Activated CD4-positive, alpha-beta T cell treated with anti-CD3 and anti-CD28 coated beads, Interleukin-2, amount 10 ng/mL, durations not matched to agents 7 days and 5 days (primary cell): ENCODE data around the gene CGB1. TPM values are rescaled to one million over a fixed set of nuclear protein-coding genes. Genes with fewer than 3 reads are reported as not detected.
A peak's percentile ranks its signal among the peaks of the same experiment; 100 is the strongest.
"Not testable (repeated sequence)": the region's sequence is repeated elsewhere in the genome, so short reads cannot be mapped to it uniquely, and the experiment has no call there.

Source experiments
- CTCF ChIA-PET: fragments of 350-600 bp; sonication (Branson Sonifier 250); formaldehyde crosslinking; loops from one replicate; lab custom pipeline; 2021; ENCODE audit warnings: antibody characterized with exemption; lab: Charles Lee
- POLR2A ChIA-PET: fragments of 350-600 bp; sonication (Branson Sonifier 250); formaldehyde crosslinking; loops from one replicate; lab custom pipeline; 2021; ENCODE audit warnings: antibody characterized with exemption; lab: Charles Lee
- DNase-seq: peaks from one replicate; pipeline ENCODE4 v3.0.0-alpha.2; 2020
- H3K27ac Mint-ChIP-seq: one replicate; pipeline ENCODE4 v1.8.0; 2021; ENCODE audit warnings: mild to moderate bottlenecking, moderate library complexity, mixed read lengths
- H3K27me3 Mint-ChIP-seq: one replicate; pipeline ENCODE4 v1.8.0; 2021; ENCODE audit warnings: mixed read lengths
- H3K36me3 Mint-ChIP-seq: one replicate; pipeline ENCODE4 v1.8.0; 2021; ENCODE audit warnings: low read depth, mixed read lengths
- H3K4me1 Mint-ChIP-seq: one replicate; pipeline ENCODE4 v1.8.0; 2021; ENCODE audit warnings: mixed read lengths
- H3K4me3 Mint-ChIP-seq: one replicate; pipeline ENCODE4 v1.8.0; 2021; ENCODE audit warnings: mild to moderate bottlenecking, moderate library complexity, mixed read lengths
- H3K9me3 Mint-ChIP-seq: one replicate; pipeline ENCODE4 v1.8.0; 2021; ENCODE audit warnings: mixed read lengths
- total RNA-seq, 2 experiments: library from RNA; stranded (reverse); gene quantifications; one replicate each; pipeline ENCODE4 v1.2.3, GENCODE V29; 2021

CGB1 gene
- total RNA-seq: not detected

DNA sequence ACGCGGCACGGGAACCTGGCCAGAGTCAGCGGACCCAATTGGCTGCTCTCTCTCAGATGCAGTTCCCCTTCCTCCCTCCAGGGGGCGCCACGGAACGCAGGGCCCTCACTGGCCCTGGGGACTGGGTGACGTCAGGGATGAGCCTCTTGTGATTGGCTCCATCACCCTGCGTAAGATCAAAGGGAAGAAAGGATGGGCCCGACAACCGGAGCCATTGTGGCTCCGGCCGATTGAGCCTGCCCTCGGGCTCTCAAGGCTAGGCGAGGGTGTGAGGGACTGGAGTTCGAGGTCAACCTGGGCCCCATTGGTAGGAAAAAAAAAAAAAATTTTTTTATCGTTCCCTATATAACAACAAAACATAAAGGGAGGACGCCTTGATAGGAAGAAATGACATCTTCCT, at the start of gene CGB1:
TSS of gene CGB1 (minus strand) at position 81 of the 400 bp plus-strand sequence. CDS start 184 bp downstream, outside the sequence.
- H3K4me1 Mint-ChIP-seq, H3K4me3 Mint-ChIP-seq, H3K27me3 Mint-ChIP-seq, H3K36me3 Mint-ChIP-seq, H3K9me3 Mint-ChIP-seq, H3K27ac Mint-ChIP-seq, POLR2A ChIA-PET, CTCF ChIA-PET: not testable (repeated sequence)
- DNase-seq: peak; percentile 65

DNA sequence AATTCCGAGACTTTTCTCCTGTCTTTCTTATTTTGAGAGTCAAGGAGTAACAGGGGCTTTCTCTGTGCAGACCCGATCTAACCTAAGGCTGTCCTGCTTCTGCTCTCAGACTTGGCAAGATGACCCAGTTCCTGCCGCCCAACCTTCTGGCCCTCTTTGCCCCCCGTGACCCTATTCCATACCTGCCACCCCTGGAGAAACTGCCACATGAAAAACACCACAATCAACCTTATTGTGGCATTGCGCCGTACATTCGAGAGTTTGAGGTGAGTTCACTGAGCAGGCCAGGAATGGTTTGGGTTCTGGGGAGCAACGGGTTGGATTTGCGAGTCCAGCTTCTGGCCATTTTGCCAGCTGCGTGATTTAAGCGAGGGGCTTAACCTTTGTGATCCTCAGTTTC, 49.6 kb upstream of the CGB1 start:
- Mint-ChIP-seq H3K9me3 (no peaks in the 10 kb centered on the region), H3K27ac (peak overlapping the region; percentile 94), H3K36me3 (peaks cover 39% of the 10 kb centered on the region), H3K27me3 (peaks cover 1% of the 10 kb centered on the region), H3K4me3 (peak overlapping the region; percentile 95), H3K4me1 (peaks cover 32% of the 10 kb centered on the region)
- ChIA-PET POLR2A (no interaction called here), CTCF (no interaction called here)
- DNase-seq: no peak

DNA sequence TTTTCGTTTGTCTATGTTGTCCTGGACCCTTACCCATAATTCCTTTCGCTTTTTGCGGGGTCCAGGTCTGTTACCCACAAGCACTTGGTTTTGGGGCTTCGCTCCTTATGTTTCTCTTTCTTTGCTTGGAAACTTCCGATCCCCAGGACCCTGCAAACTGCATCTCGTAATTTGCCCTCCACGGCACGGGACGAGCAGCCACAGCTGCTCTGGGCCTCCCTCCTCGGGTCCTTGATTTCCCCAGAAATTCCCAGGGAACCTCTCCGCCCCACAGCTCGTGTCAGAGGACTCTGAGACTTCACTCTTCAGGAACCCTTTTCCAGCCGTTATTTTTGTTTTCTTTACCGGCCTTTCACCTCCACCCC, 49.2 kb upstream of the CGB1 start:
- POLR2A ChIA-PET: no interaction called here
- peaks cover 36% of the 10 kb centered on the region for H3K36me3 Mint-ChIP-seq
- peak overlapping the region; percentile 94 for H3K27ac Mint-ChIP-seq
- H3K27me3 Mint-ChIP-seq: peaks cover 1% of the 10 kb centered on the region
- H3K4me1 Mint-ChIP-seq: peaks cover 32% of the 10 kb centered on the region
- H3K4me3 Mint-ChIP-seq: peak overlapping the region; percentile 95
- no peaks in the 10 kb centered on the region for H3K9me3 Mint-ChIP-seq
- CTCF ChIA-PET: no interaction called here
- no peak for DNase-seq

DNA sequence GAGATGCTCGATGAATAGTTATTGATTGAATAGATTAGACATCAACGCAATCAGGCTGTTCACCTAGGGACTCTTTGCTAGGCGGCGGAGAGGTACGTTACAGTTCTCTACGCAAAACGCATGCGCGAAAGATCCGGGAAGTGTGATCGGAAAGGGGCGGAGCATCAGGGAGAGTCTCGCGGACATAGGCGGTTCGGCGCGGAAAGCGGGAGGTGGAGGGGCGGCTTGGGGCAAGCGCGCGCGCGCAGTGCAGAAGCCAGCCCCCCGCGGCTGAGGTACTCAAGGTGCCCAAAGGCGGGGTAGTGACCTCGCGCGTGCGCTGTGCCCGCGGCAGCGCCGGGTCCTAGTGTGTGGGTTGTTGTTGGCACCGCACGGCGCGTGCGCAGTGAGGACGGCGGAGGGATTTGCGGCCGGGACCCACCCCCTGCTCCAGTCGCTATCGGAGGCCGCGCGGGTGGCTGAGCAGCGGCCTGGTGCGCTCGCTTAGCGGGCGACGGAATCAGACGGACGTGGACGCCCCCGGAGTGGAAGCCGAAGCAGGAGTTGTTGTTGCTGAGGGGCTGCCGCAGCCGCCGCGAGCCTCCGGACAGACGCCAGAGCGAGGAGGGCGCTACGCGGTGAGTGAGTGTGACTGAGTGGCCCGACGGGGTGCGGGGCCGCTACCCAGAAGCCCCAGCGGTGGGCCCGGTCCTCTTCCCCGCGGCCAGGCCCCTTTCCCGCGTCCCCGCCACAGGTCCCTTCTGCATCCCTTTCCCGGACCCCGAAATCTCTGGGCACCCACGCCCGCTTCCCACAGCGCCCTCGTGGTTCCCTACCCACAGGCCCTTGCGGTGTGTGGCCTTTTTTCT, 48.5 kb upstream of the CGB1 start, which contains the start of gene SNRNP70:
TSS of gene SNRNP70 (plus strand) at position 432 of the 848 bp plus-strand sequence. CDS start 964 bp downstream, outside the sequence.
- peak within 1 kb of the TSS; percentile 95 for H3K4me3 Mint-ChIP-seq
- ChIA-PET POLR2A (no interaction called here), CTCF (no interaction called here)
- H3K9me3 Mint-ChIP-seq: no peaks in the 10 kb centered on the region
- H3K27ac Mint-ChIP-seq: peak within 1 kb of the TSS; percentile 94
- peak; percentile 99 for DNase-seq
- H3K27me3 Mint-ChIP-seq: peaks cover 1% of the 10 kb centered on the region
- H3K36me3 Mint-ChIP-seq: peaks cover 31% of the 10 kb centered on the region
- peaks cover 31% of the 10 kb centered on the region for H3K4me1 Mint-ChIP-seq

DNA sequence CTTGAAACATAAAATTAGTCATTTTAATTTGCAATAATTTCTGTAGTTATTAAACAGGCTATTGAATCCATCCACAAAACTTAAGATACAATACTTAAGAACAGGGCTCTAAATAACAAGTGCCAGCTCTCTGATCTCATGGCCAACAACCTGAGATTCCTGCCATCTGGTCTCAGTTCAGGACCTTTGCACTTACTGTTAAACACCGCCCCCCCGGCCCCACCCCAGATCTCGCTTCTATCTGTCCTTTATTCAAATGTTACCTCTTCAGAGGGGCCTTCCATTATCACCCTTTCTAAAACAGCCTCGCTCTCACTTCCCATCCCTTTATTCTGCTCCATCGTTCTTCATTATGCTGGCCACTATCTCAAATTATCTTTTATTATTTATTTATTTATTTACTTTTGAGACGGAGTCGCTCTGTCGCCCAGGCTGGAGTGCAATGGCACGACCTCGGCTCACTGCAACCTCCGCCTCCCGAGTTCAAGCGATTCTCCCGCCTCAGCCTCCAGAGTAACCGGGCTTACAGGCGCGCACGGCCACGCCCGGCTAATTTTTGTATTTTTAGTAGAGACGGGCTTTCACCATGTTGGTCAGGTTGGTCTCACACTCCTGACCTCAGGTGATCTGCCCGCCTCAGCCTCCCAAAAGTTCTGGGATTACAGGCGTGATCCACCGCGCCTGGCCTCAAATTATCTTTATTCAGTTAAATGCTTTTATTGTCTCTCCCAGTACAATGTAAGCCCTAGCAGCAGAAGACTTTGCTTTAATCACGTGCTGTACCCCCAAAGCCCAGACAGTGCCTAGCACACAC, 47.7 kb upstream of the CGB1 start:
- Mint-ChIP-seq H3K27me3 (peaks cover 1% of the 10 kb centered on the region), H3K4me1 (peaks cover 31% of the 10 kb centered on the region), H3K36me3 (peaks cover 29% of the 10 kb centered on the region), H3K9me3 (no peaks in the 10 kb centered on the region), H3K4me3 (peak overlapping the region; percentile 95), H3K27ac (peak overlapping the region; percentile 94)
- ChIA-PET CTCF (interaction anchor here (2.0 kb wide), 1 partner anchor 91 kb away, joined by 4 read pairs; the partner anchor contains the start of gene RUVBL2), POLR2A (no interaction called here)
- DNase-seq: no peak

DNA sequence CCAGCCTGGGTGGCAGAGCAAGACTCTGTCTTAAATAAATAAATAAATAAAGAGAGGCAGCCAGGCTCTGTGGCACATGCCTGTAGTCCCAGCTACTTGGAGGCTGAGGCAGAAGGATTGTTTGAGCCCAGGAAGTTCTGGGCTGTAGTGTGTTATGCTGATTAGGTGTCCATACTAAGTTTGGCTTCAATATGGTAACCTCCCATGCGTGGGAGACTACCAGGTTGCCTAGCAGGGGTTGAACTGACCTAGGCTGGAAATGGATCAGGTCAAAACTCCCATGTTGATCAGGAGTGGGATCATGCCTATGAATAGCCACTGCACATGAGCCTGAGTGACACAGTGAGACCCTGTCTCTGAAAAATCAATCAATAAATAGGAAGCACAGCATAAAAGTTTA, 44.6 kb upstream of the CGB1 start:
- DNase-seq: no peak
- peaks cover 5% of the 10 kb centered on the region for H3K36me3 Mint-ChIP-seq
- ChIA-PET CTCF (no interaction called here), POLR2A (no interaction called here)
- H3K27me3 Mint-ChIP-seq: peaks cover 1% of the 10 kb centered on the region
- no peak overlapping the region for H3K27ac Mint-ChIP-seq
- no peak overlapping the region for H3K4me3 Mint-ChIP-seq
- H3K9me3 Mint-ChIP-seq: no peaks in the 10 kb centered on the region
- peaks cover 15% of the 10 kb centered on the region for H3K4me1 Mint-ChIP-seq

DNA sequence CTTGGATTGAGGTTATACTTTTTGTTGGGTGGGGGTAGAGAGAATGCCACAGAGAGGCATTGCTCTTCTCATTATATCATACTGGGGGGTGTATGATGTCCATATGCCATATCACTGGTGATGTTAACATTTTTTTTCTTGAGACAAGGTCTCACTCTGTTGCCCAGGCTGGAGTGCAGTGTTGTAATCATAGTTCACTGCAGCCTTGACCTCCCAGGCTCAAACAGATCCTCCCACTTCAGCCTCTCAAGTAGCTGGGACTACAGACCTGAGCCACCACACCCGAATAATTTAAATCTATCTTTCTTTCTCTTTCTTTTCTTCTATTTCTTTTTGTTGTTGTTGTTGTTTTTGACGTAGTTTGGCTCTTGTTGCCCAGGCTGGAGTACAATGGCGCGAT, 43.7 kb upstream of the CGB1 start:
- Mint-ChIP-seq H3K27me3 (peaks cover 1% of the 10 kb centered on the region), H3K36me3 (no peaks in the 10 kb centered on the region), H3K4me3 (no peak overlapping the region), H3K9me3 (no peaks in the 10 kb centered on the region), H3K27ac (no peak overlapping the region), H3K4me1 (peaks cover 11% of the 10 kb centered on the region)
- no peak for DNase-seq
- CTCF ChIA-PET: interaction anchor here (1.6 kb wide), 1 partner anchor 18 kb away, joined by 6 read pairs; no protein-coding TSS in a partner anchor
- POLR2A ChIA-PET: no interaction called here

DNA sequence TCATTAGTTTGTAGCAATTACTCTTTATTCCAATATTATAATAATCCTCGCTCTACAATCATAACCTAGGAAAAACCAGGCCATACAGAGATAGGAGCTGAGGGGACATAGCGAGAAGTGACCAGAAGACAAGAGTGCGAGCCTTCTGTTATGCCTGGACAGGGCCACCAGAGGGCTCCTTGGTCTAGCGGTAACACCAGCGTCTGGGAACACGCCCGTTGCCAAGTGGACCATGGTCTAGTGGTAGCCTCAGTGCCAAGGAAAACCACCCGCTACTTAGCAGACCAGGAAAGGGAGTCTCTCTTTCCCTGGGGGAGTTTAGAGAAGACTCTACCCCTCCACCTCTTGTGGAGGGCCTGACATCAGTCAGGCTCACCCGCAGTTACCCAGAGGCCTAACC, 38.2 kb upstream of the CGB1 start:
- H3K27ac Mint-ChIP-seq, POLR2A ChIA-PET, H3K36me3 Mint-ChIP-seq, DNase-seq, H3K9me3 Mint-ChIP-seq, H3K4me3 Mint-ChIP-seq: not testable (repeated sequence)
- peaks cover 34% of the 10 kb centered on the region for H3K27me3 Mint-ChIP-seq
- CTCF ChIA-PET: interaction anchor here (0.7 to 2.3 kb wide), 3 partner anchors 23 to 867 kb away, joined by 3 to 7 read pairs (median 3); no protein-coding TSS in a partner anchor
- peaks cover 11% of the 10 kb centered on the region for H3K4me1 Mint-ChIP-seq

DNA sequence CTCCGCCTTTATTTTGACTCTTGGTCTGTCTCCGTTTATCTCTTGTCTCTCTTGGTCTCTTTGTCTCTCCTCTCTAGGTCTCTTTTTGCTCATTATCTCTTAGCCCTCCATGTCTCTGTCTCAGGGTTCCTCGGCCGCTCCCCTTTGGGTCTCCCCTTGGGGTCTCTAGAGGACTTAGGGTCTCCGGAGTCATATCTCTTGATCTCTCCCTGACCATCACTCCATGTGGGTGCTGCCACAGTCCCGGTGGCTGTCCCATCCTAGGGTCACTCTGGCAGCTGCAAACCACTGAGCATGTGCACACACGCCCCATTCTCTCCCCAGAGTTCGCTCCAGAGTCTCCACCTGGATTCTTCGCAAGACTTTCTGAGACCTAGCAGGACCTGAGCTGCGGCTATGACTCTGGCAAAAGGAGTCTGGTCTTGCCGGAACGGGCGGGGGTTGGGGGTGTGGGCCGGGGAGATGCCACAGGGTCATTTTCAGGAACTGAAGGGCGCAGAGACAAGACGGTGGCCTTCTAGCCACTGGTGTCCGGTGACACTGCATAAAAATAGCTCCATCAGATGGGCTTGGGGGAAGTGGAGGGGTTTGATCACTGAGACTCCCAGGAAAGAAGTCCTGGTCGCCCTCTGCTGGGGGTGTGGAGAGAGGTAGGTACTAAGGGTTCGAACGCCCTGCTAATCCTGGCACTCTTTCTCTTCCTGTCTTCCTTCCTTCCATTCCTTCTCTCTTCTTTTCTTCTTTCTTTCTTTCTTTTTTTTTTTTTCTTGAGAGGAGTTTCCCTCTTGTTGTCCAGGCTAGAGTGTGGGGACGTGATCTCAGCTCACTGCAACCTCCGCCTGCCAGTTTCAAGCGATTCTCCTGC, 37.1 kb upstream of the CGB1 start:
- POLR2A ChIA-PET: no interaction called here
- H3K27ac Mint-ChIP-seq: no peak overlapping the region
- H3K27me3 Mint-ChIP-seq: peaks cover 43% of the 10 kb centered on the region

DNA sequence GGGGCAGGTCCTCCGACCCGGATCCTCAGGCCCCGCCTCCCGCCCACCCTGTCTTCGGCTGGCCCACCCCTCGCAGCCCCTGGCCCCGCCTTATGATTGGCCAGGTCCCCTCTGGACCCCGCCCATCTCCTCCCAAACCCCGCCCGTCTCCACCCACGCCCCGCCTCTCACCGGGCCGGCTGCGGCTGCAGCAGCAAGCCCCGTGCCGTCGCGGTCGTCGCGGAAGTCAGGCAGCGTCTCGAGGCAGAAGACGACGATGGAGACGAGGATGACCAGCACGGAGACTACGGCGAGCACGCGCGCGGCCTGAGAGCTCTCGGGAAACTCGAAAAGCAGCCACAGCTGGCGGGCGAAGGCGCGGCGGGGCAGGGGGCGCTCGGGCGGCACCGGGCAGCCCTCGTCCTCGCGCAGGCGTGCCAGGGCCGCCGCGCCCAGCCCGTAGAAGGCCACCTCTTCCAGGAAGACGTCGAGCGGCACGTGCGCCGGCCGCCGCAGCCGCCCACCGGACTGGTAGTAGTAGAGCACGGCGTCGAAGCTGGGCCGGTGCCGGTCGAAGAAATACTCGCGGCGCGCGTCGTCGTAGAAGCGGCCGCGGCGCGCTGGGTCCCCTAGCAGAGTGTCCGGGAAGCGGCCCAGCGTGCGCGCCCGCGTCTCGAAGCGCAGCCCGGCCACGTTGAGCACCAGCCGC, 35.3 kb upstream of the CGB1 start:
- DNase-seq: no peak
- H3K4me1 Mint-ChIP-seq: peaks cover 11% of the 10 kb centered on the region
- H3K27ac Mint-ChIP-seq: no peak overlapping the region
- ChIA-PET POLR2A (no interaction called here), CTCF (interaction anchor here (0.6 kb wide), 1 partner anchor 186 kb away, joined by 6 read pairs; no protein-coding TSS in a partner anchor)
- peaks cover 54% of the 10 kb centered on the region for H3K27me3 Mint-ChIP-seq
- H3K4me3 Mint-ChIP-seq: no peak overlapping the region
- H3K9me3 Mint-ChIP-seq: peaks cover 6% of the 10 kb centered on the region
- H3K36me3 Mint-ChIP-seq: peaks cover 7% of the 10 kb centered on the region

More for the DNA sequence above, 37.1 kb upstream of the CGB1 start:
- Mint-ChIP-seq H3K4me1 (peaks cover 11% of the 10 kb centered on the region), H3K9me3 (peaks cover 6% of the 10 kb centered on the region), H3K4me3 (no peak overlapping the region), H3K36me3 (peaks cover 7% of the 10 kb centered on the region)
- CTCF ChIA-PET: interaction anchor here (1.0 to 2.3 kb wide), 3 partner anchors 24 to 125 kb away, joined by 3 to 7 read pairs (median 3); partner anchors contain the start of genes GYS1 and RUVBL2
- DNase-seq: no peak

DNA sequence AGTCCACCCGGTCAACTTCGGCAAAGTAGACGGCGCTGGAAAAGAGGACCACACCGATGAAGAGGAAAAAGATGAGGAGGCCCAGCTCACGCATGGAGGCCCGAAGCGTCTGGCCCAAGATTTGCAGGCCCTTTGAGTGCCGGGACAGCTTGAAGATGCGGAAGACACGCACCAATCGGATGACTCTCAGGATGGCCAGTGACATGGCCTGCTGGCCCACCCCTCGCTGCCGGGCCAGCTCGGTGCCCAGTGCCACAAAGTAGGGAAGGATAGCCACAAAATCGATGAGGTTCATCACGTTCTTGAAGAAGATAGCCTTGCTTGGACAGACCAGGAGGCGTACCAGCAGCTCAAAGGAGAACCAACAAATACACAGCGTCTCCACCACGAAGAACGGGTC, 33.7 kb upstream of the CGB1 start:
- Mint-ChIP-seq H3K27me3 (peaks cover 68% of the 10 kb centered on the region), H3K36me3 (peaks cover 7% of the 10 kb centered on the region), H3K4me1 (peaks cover 11% of the 10 kb centered on the region), H3K9me3 (peaks cover 6% of the 10 kb centered on the region), H3K27ac (no peak overlapping the region), H3K4me3 (no peak overlapping the region)
- no peak for DNase-seq
- ChIA-PET CTCF (interaction anchor here (0.5 to 2.0 kb wide), 5 partner anchors 18 to 77 kb away, joined by 3 to 4 read pairs (median 3); partner anchors contain the start of genes GYS1 and RUVBL2), POLR2A (no interaction called here)
